ENCODE measurements around the gene SLITRK3. TPM values are rescaled to one million over a fixed set of nuclear protein-coding genes. Genes with fewer than 3 reads are reported as not detected.

SLITRK3 gene
- total RNA-seq, 1 experiment from 2014 or later, result not detected

GRCh38 chr3:165196577-165197480 lies 645 bp upstream of the SLITRK3 start:
- Histone ChIP-seq H3K9me3 (ENCODE audit: insufficient read depth, low read depth) (no peaks in the 10 kb centered on the region), H3K27me3 (ENCODE audit: insufficient read depth, low read depth) (no peaks in the 10 kb centered on the region), H2AFZ (no peak overlapping the region), H3K36me3 (ENCODE audit: low read depth) (no peaks in the 10 kb centered on the region), H3K4me1 (replicated peaks; ENCODE audit: insufficient read depth) (no peaks in the 10 kb centered on the region), H3F3A (ENCODE audit: insufficient read depth, low read depth) (no peaks in the 10 kb centered on the region), H3K4me2 (no peak overlapping the region), H4K20me1 (ENCODE audit: insufficient read depth) (no peaks in the 10 kb centered on the region), H3K79me2 (ENCODE audit: low read depth) (no peaks in the 10 kb centered on the region), H3K27ac (no peak overlapping the region), H3K4me3 (no peak overlapping the region), H3K9me2 (ENCODE audit: insufficient read depth) (no peaks in the 10 kb centered on the region)
- no TSS peak for BruUV-seq (replicated peaks)
- CTCF ChIA-PET, result interaction anchor here (0.8 kb wide), 1 partner anchor 386 kb away, joined by 29 read pairs; no protein-coding TSS in a partner anchor
- intact Hi-C loops (cut with micrococcal nuclease; ENCODE audit: unreplicated experiment), result no loop called here
- no peak for DNase-seq
- POLR2A ChIA-PET (ENCODE audit: unreplicated experiment), result no interaction called here
- TF ChIP-seq EZH2 (IDR thresholded peaks at IDR 0.05; ENCODE audit: low read depth) (no peak), CTCF (conservative IDR thresholded peaks at IDR 0.05) (no peak)

- Histone ChIP-seq H3K79me2 (ENCODE audit: low read depth) (no peaks in the 10 kb centered on the region), H3K4me1 (replicated peaks; ENCODE audit: insufficient read depth) (no peaks in the 10 kb centered on the region), H3K27ac (no peak overlapping the region), H3K36me3 (ENCODE audit: low read depth) (no peaks in the 10 kb centered on the region), H4K20me1 (ENCODE audit: insufficient read depth) (no peaks in the 10 kb centered on the region), H3K27me3 (ENCODE audit: insufficient read depth, low read depth) (no peaks in the 10 kb centered on the region), H2AFZ (no peak overlapping the region), H3F3A (ENCODE audit: insufficient read depth, low read depth) (no peaks in the 10 kb centered on the region), H3K9me2 (ENCODE audit: insufficient read depth) (no peaks in the 10 kb centered on the region), H3K4me2 (no peak overlapping the region), H3K4me3 (no peak overlapping the region), H3K9me3 (ENCODE audit: insufficient read depth, low read depth) (no peaks in the 10 kb centered on the region)
- POLR2A ChIA-PET (ENCODE audit: unreplicated experiment), result no interaction called here
- CTCF ChIA-PET, result no interaction called here
- intact Hi-C loops (cut with micrococcal nuclease; ENCODE audit: unreplicated experiment), result no loop called here
- DNase-seq, result no peak
- no TSS peak for BruUV-seq (replicated peaks)
- no peak for TF ChIP-seq CTCF (conservative IDR thresholded peaks at IDR 0.05)
- TF ChIP-seq EZH2 (IDR thresholded peaks at IDR 0.05; ENCODE audit: low read depth), result no peak
These were observed 944 bp downstream of the SLITRK3 start for GRCh38 chr3:165195241-165195639.

GRCh38 chr3:165194511-165195240 lies 1.5 kb downstream of the SLITRK3 start:
- no peak overlapping the region for H2AFZ ChIP-seq
- H3K4me1 ChIP-seq (replicated peaks; ENCODE audit: insufficient read depth), result no peaks in the 10 kb centered on the region
- H3F3A ChIP-seq (ENCODE audit: insufficient read depth, low read depth), result no peaks in the 10 kb centered on the region
- H3K79me2 ChIP-seq (ENCODE audit: low read depth), result no peaks in the 10 kb centered on the region
- CTCF ChIA-PET, result no interaction called here
- no peak overlapping the region for H3K4me3 ChIP-seq
- no peaks in the 10 kb centered on the region for H3K9me3 ChIP-seq (ENCODE audit: insufficient read depth, low read depth)
- no peaks in the 10 kb centered on the region for H4K20me1 ChIP-seq (ENCODE audit: insufficient read depth)
- POLR2A ChIA-PET (ENCODE audit: unreplicated experiment), result no interaction called here
- TF ChIP-seq EZH2 (IDR thresholded peaks at IDR 0.05; ENCODE audit: low read depth) (no peak), CTCF (conservative IDR thresholded peaks at IDR 0.05) (no peak)
- H3K27ac ChIP-seq, result no peak overlapping the region
- no peaks in the 10 kb centered on the region for H3K27me3 ChIP-seq (ENCODE audit: insufficient read depth, low read depth)
- intact Hi-C loops (cut with micrococcal nuclease; ENCODE audit: unreplicated experiment), result no loop called here
- H3K4me2 ChIP-seq, result no peak overlapping the region
- DNase-seq, result no peak
- no TSS peak for BruUV-seq (replicated peaks)
- no peaks in the 10 kb centered on the region for H3K36me3 ChIP-seq (ENCODE audit: low read depth)
- no peaks in the 10 kb centered on the region for H3K9me2 ChIP-seq (ENCODE audit: insufficient read depth)
